HepG2 (cell line): ENCODE data around the gene ACOT8. TPM values are rescaled to one million over a fixed set of nuclear protein-coding genes. Genes with fewer than 3 reads are reported as not detected.
A peak's percentile ranks its signal among the peaks of the same experiment; 100 is the strongest.

Source experiments
- ATAC-seq: fragments of 200-7000 bp; cut with Tn5 transposase; 3 replicates; pipeline ENCODE4 v1.9.1; 2020; ENCODE audit warnings: mild to moderate bottlenecking, moderate library complexity
- BruUV-seq: library from RNA; stranded (reverse); fragments of 400-500 nt; replicated peaks from 2 replicates; lab custom pipeline; 2021; lab: Mats Ljungman, UMichigan
- CTCF ChIA-PET: fragments of 300-600 bp; formaldehyde crosslinking; extraction: SDS; loops from one replicate; lab custom pipeline; 2021; ENCODE audit warnings: low total read pairs, inconsistent platforms, low intra/inter-chr PET ratio; lab: Yijun Ruan, JAX
- POLR2A ChIA-PET: fragments of 350-600 bp; sonication (Branson Sonifier 250); formaldehyde crosslinking; loops from one replicate; lab custom pipeline; 2020; ENCODE audit warnings: antibody characterized with exemption, inconsistent platforms; lab: Yijun Ruan, JAX
- DNase-seq: peaks from one replicate; pipeline ENCODE4 v3.0.0-alpha.2; 2015; ENCODE audit warnings: low spot score
- FAIRE-seq: peaks from 3 replicates; lab custom pipeline; 2011; peaks lifted over from hg19 to GRCh38; lab: Jason Lieb, UNC
- H2AFZ ChIP-seq: one replicate; pipeline ENCODE4 v1.6.1; 2011; ENCODE audit warnings: low read length, inconsistent platforms
- H3K27ac ChIP-seq: fragments of 300-600 bp; 3 replicates; pipeline ENCODE4 v1.8.0; 2011; ENCODE audit warnings: mixed run types, mild to moderate bottlenecking, mixed read lengths, low read length, inconsistent platforms; ENCODE audit not compliant: insufficient read depth; ENCODE audit errors: extremely low read length
- H3K27me3 ChIP-seq, 2 experiments: fragments of 200-600 bp in 1 of 2; 2 replicates in 1 of 2; 3 replicates in 1 of 2; pipeline versions ENCODE4 v1.6.0 to v1.8.0; 2011; ENCODE audit warnings: low read length in 2 of 2, mild to moderate bottlenecking in 2 of 2, moderate library complexity in 2 of 2, inconsistent platforms in 1 of 2; ENCODE audit not compliant: insufficient read depth in 2 of 2, control insufficient read depth in 1 of 2
- H3K36me3 ChIP-seq, 2 experiments: fragments of 200-600 bp in 1 of 2; replicated peaks in 1 of 2; 2 replicates in 1 of 2; 3 replicates in 1 of 2; pipeline versions ENCODE4 v1.5.1 to v1.8.0; 2011; ENCODE audit warnings: low read length in 2 of 2, inconsistent platforms in 1 of 2; ENCODE audit not compliant: insufficient read depth in 2 of 2, control insufficient read depth in 1 of 2
- H3K4me1 ChIP-seq: 2 replicates; pipeline ENCODE4 v1.5.1; 2012; ENCODE audit warnings: low read length, inconsistent platforms; ENCODE audit not compliant: insufficient read depth
- H3K4me2 ChIP-seq: 2 replicates; pipeline ENCODE4 v1.6.0; 2011; ENCODE audit warnings: low read depth, low read length, inconsistent platforms
- H3K4me3 ChIP-seq, 3 experiments: fragments of 200-600 bp in 1 of 3; sonication (generic), shearing (Covaris generic) in 1 of 3; replicated peaks in 1 of 3; 2 replicates each; pipeline ENCODE4 v1.5.1; 2011 to 2016; ENCODE audit warnings: low read length in 3 of 3, inconsistent platforms in 2 of 3, low read depth in 2 of 3, mild to moderate bottlenecking in 2 of 3, control low read depth in 1 of 3, mixed read lengths in 1 of 3; ENCODE audit not compliant: insufficient read depth in 1 of 3
- H3K79me2 ChIP-seq: one replicate; pipeline ENCODE4 v1.6.1; 2011; ENCODE audit warnings: low read length, inconsistent platforms; ENCODE audit not compliant: insufficient read depth
- H3K9ac ChIP-seq: 2 replicates; pipeline ENCODE4 v1.6.0; 2011; ENCODE audit warnings: mild to moderate bottlenecking, low read depth, low read length, inconsistent platforms; ENCODE audit not compliant: insufficient read depth
- H3K9me3 ChIP-seq: 2 replicates; pipeline ENCODE4 v1.5.1; 2012; ENCODE audit warnings: mild to moderate bottlenecking, low read length
- H4K20me1 ChIP-seq: 2 replicates; pipeline ENCODE4 v1.6.0; 2011; ENCODE audit warnings: inconsistent platforms, mild to moderate bottlenecking, low read length, moderate library complexity; ENCODE audit not compliant: insufficient read depth
- ATM ChIP-seq: fragments of 450-650 bp; IDR thresholded peaks from 2 replicates; pipeline ENCODE4 v1.7.1; 2017; ENCODE audit warnings: mild to moderate bottlenecking, borderline replicate concordance
- CREB1 ChIP-seq, 2 experiments: fragments of 450-650 bp in 1 of 2; IDR thresholded peaks; 2 replicates each; pipeline ENCODE4 v1.6.1; 2016 to 2017; ENCODE audit warnings: control low read depth in 1 of 2, mild to moderate bottlenecking in 1 of 2, missing compliant biosample characterization in 1 of 2, missing genetic modification characterization in 1 of 2
- CREBL2 ChIP-seq: sonication (generic); formaldehyde crosslinking; IDR thresholded peaks from 2 replicates; pipeline ENCODE4 v1.8.1; 2023; ENCODE audit warnings: missing genetic modification reagents, mild to moderate bottlenecking, borderline replicate concordance
- CSRNP2 ChIP-seq: sonication (generic); formaldehyde crosslinking; conservative IDR thresholded peaks from 2 replicates; pipeline ENCODE4 v1.8.0; 2022; ENCODE audit warnings: low read depth, missing genetic modification reagents
- KAT7 ChIP-seq: IDR thresholded peaks from 2 replicates; pipeline ENCODE4 v1.6.1; 2018; ENCODE audit warnings: borderline replicate concordance, missing compliant biosample characterization
- SMAD1 ChIP-seq: sonication (generic); formaldehyde crosslinking; IDR thresholded peaks from 2 replicates; pipeline ENCODE4 v1.4.0; 2020; ENCODE audit warnings: missing genetic modification reagents, low read depth, mild to moderate bottlenecking, borderline replicate concordance
- SUZ12 ChIP-seq: fragments of 150-350 bp; IDR thresholded peaks from 2 replicates; pipeline ENCODE4 v1.6.1; 2014; ENCODE audit warnings: low read depth, low read length
- THAP11 ChIP-seq: IDR thresholded peaks from 2 replicates; pipeline ENCODE4 v1.6.1; 2016; ENCODE audit warnings: missing biosample characterization, missing genetic modification reagents
- ZFP41 ChIP-seq: sonication (generic); formaldehyde crosslinking; IDR thresholded peaks from 2 replicates; pipeline ENCODE4 v1.4.0; 2020; ENCODE audit warnings: mild to moderate bottlenecking, missing genetic modification reagents, borderline replicate concordance
- ZNF576 ChIP-seq: sonication (generic); formaldehyde crosslinking; IDR thresholded peaks from 2 replicates; pipeline ENCODE4 v1.4.0; 2020; ENCODE audit warnings: mild to moderate bottlenecking, missing genetic modification reagents
- in situ Hi-C: cut with HindIII; loops from 2 replicates; pipeline ENCODE4 v1.10.0; 2017; ENCODE audit warnings: low pct_unique_long_range_greater_than_20kb; ENCODE audit not compliant: extremely low pct_ligation_motif_present
- intact Hi-C: fragments of 100-400 bp; cut with micrococcal nuclease; formaldehyde crosslinking; loops from one replicate; pipeline ENCODE4 v1.10.0; 2022; ENCODE audit not compliant: unreplicated experiment
- polyA plus RNA-seq, 8 experiments: library from polyadenylated mRNA; depleted of rRNA in 3 of 8; stranded (reverse) in 7 of 8; unstranded in 1 of 8; fragments of >200 nt; fragmentation: Illumina TruSeq in 4 of 8; extraction: Trizol in 4 of 8; gene quantifications; 2 replicates each; pipeline versions ENCODE4 v1.2.1 to v1.2.3, GENCODE V29; 2011 to 2016; ENCODE audit warnings: low read depth in 4 of 8, missing spikeins in 1 of 8, mixed read lengths in 1 of 8; ENCODE audit not compliant: insufficient read depth in 1 of 8
- total RNA-seq, 5 experiments: library from RNA; depleted of rRNA; stranded (reverse); fragments of >200 nt; fragmentation: Illumina TruSeq; extraction: Trizol; gene quantifications; 2 replicates each; pipeline ENCODE4 v1.2.3, GENCODE V29; 2016; ENCODE audit warnings: low read depth in 1 of 5

ACOT8 gene
- total and polyA plus RNA-seq, 2 of the 13 experiments (the other 11 are each of a cell fraction or from before 2014, with no cell fraction given) = 31.4 to 45.5 TPM

- DNase-seq = no peak
- no peaks in the 10 kb centered on the region for H3K36me3 ChIP-seq
- in situ Hi-C loops = no loop called here
- H3K4me3 ChIP-seq = no peak overlapping the region
- H2AFZ ChIP-seq = no peak overlapping the region
- intact Hi-C loops = no loop called here
- H3K27me3 ChIP-seq = no peaks in the 10 kb centered on the region
- TF ChIP-seq CREB1 (IDR thresholded peaks at IDR 0.05) (no peak), CREB1 (CRISPR knock-in tag; IDR thresholded peaks at IDR 0.05) (0 out of 2 replicates have a peak, but pooled peaks have one; percentile 13), KAT7 (CRISPR knock-in tag) (0 out of 2 replicates have a peak, but pooled peaks have one; percentile 5), CREBL2 (no peak), ZNF576 (no peak), ATM (no peak), ZFP41 (CRISPR knock-in tag) (no peak), CSRNP2 (CRISPR knock-in tag) (no peak), THAP11 (CRISPR knock-in tag) (peak; percentile 7; the same call in 1 of the 2 replicates), SUZ12 (no peak), SMAD1 (no peak)
- H3K4me2 ChIP-seq = no peak overlapping the region
- no peak overlapping the region for H3K9ac ChIP-seq
- ATAC-seq = no peak
- no peaks in the 10 kb centered on the region for H4K20me1 ChIP-seq
- H3K4me1 ChIP-seq = peaks cover 67% of the 10 kb centered on the region
- no peaks in the 10 kb centered on the region for H3K9me3 ChIP-seq
- ChIA-PET CTCF (no interaction called here), POLR2A (interaction anchor here (1.9 to 4.4 kb wide), 2 partner anchors 14 to 23 kb away, joined by 5 to 24 read pairs; partner anchors contain the start of genes CTSA, NEURL2 and ZSWIM1)
- no peak for FAIRE-seq
- BruUV-seq = no TSS peak
- peak overlapping the region; percentile 24 for H3K27ac ChIP-seq
- no peaks in the 10 kb centered on the region for H3K79me2 ChIP-seq
These were observed 10.6 kb upstream of the ACOT8 start for GRCh38 chr20:45867819-45868176.
